GM19397 (cell line): Measurements from ENCODE around the gene CACNG5.

ENCODE experiments used
- ATAC-seq: cut with Tn5 transposase; IDR thresholded peaks from one replicate; pipeline ENCODE4 v1.9.1; 2021; ENCODE audit warnings: mild to moderate bottlenecking, moderate library complexity; ENCODE audit not compliant: unreplicated experiment

Gene CACNG5

GRCh38 chr17:66819466-66819865, 15.5 kb upstream of the CACNG5 start:
- no peak for ATAC-seq

- no peak for ATAC-seq
These were observed 12.9 kb upstream of the CACNG5 start for GRCh38 chr17:66822009-66822408.

GRCh38 chr17:66826856-66827255, 8.1 kb upstream of the CACNG5 start:
- no peak for ATAC-seq

GRCh38 chr17:66829386-66829864, 5.5 kb upstream of the CACNG5 start:
- no peak for ATAC-seq

GRCh38 chr17:66829883-66830282, 5.0 kb upstream of the CACNG5 start:
- no peak for ATAC-seq

GRCh38 chr17:66830451-66830850, 4.5 kb upstream of the CACNG5 start:
- ATAC-seq = no peak

- no peak for ATAC-seq
These were observed 3.3 kb upstream of the CACNG5 start for GRCh38 chr17:66831383-66832210.

GRCh38 chr17:66833201-66833600, 1.7 kb upstream of the CACNG5 start:
- no peak for ATAC-seq

- no peak for ATAC-seq
These were observed 445 bp upstream of the CACNG5 start for GRCh38 chr17:66834426-66834918.

GRCh38 chr17:66835476-66835875, 559 bp downstream of the CACNG5 start:
- no peak for ATAC-seq

GRCh38 chr17:66836063-66837005, 1.4 kb downstream of the CACNG5 start:
- ATAC-seq = no peak

GRCh38 chr17:66837226-66837625, 2.3 kb downstream of the CACNG5 start:
- no peak for ATAC-seq

GRCh38 chr17:66837885-66838665, 3.2 kb downstream of the CACNG5 start:
- ATAC-seq = no peak

- no peak for ATAC-seq
These were observed 4.7 kb downstream of the CACNG5 start for GRCh38 chr17:66839616-66840015.

GRCh38 chr17:66840061-66840460, 5.1 kb downstream of the CACNG5 start:
- no peak for ATAC-seq

GRCh38 chr17:66841328-66841727, 6.4 kb downstream of the CACNG5 start:
- ATAC-seq = no peak

GRCh38 chr17:66841744-66842143, 6.8 kb downstream of the CACNG5 start:
- no peak for ATAC-seq

- ATAC-seq = no peak
These were observed 7.6 kb downstream of the CACNG5 start for GRCh38 chr17:66842505-66842904.

- no peak for ATAC-seq
These were observed 8.0 kb downstream of the CACNG5 start for GRCh38 chr17:66842959-66843358.

GRCh38 chr17:66843627-66844026, 8.7 kb downstream of the CACNG5 start:
- ATAC-seq = no peak

- no peak for ATAC-seq
These were observed 12.8 kb downstream of the CACNG5 start for GRCh38 chr17:66847704-66848103.
